ENCODE results near the gene BAIAP3.

The BAIAP3 gene

GRCh38 chr16:1342526-1343427 is 9.3 kb downstream of the BAIAP3 start:
- H3K4me3 Mint-ChIP-seq, result peak overlapping the region; percentile 36
- H3K9me3 Mint-ChIP-seq (ENCODE audit: low read depth), result no peaks in the 10 kb centered on the region
- no peaks in the 10 kb centered on the region for H3K27me3 Mint-ChIP-seq
- peak overlapping the region; percentile 25 for H3K27ac Mint-ChIP-seq
- H3K36me3 Mint-ChIP-seq, result no peaks in the 10 kb centered on the region
- H3K4me1 Mint-ChIP-seq (ENCODE audit: low read depth), result peaks cover 17% of the 10 kb centered on the region

GRCh38 chr16:1343428-1344242 is 10.2 kb downstream of the BAIAP3 start:
- H3K9me3 Mint-ChIP-seq (ENCODE audit: low read depth), result no peaks in the 10 kb centered on the region
- no peaks in the 10 kb centered on the region for H3K36me3 Mint-ChIP-seq
- H3K4me1 Mint-ChIP-seq (ENCODE audit: low read depth), result peaks cover 17% of the 10 kb centered on the region
- H3K27me3 Mint-ChIP-seq, result no peaks in the 10 kb centered on the region
- H3K27ac Mint-ChIP-seq, result peak overlapping the region; percentile 25
- peak overlapping the region; percentile 36 for H3K4me3 Mint-ChIP-seq

- Mint-ChIP-seq H3K9me3 (ENCODE audit: low read depth) (no peaks in the 10 kb centered on the region), H3K27ac (no peak overlapping the region), H3K27me3 (no peaks in the 10 kb centered on the region), H3K36me3 (no peaks in the 10 kb centered on the region), H3K4me3 (no peak overlapping the region), H3K4me1 (ENCODE audit: low read depth) (peaks cover 17% of the 10 kb centered on the region)
These were observed 11.1 kb downstream of the BAIAP3 start for GRCh38 chr16:1344499-1344898.

- Mint-ChIP-seq H3K9me3 (ENCODE audit: low read depth) (no peaks in the 10 kb centered on the region), H3K27ac (no peak overlapping the region), H3K4me1 (ENCODE audit: low read depth) (peaks cover 17% of the 10 kb centered on the region), H3K4me3 (no peak overlapping the region), H3K36me3 (no peaks in the 10 kb centered on the region), H3K27me3 (no peaks in the 10 kb centered on the region)
These were observed 11.6 kb downstream of the BAIAP3 start for GRCh38 chr16:1345087-1345486.

- no peak overlapping the region for H3K27ac Mint-ChIP-seq
- H3K4me1 Mint-ChIP-seq (ENCODE audit: low read depth), result peaks cover 23% of the 10 kb centered on the region
- H3K4me3 Mint-ChIP-seq, result no peak overlapping the region
- H3K9me3 Mint-ChIP-seq (ENCODE audit: low read depth), result no peaks in the 10 kb centered on the region
- no peaks in the 10 kb centered on the region for H3K36me3 Mint-ChIP-seq
- H3K27me3 Mint-ChIP-seq, result no peaks in the 10 kb centered on the region
These were observed 12.4 kb downstream of the BAIAP3 start for GRCh38 chr16:1345651-1346421.

DNA sequence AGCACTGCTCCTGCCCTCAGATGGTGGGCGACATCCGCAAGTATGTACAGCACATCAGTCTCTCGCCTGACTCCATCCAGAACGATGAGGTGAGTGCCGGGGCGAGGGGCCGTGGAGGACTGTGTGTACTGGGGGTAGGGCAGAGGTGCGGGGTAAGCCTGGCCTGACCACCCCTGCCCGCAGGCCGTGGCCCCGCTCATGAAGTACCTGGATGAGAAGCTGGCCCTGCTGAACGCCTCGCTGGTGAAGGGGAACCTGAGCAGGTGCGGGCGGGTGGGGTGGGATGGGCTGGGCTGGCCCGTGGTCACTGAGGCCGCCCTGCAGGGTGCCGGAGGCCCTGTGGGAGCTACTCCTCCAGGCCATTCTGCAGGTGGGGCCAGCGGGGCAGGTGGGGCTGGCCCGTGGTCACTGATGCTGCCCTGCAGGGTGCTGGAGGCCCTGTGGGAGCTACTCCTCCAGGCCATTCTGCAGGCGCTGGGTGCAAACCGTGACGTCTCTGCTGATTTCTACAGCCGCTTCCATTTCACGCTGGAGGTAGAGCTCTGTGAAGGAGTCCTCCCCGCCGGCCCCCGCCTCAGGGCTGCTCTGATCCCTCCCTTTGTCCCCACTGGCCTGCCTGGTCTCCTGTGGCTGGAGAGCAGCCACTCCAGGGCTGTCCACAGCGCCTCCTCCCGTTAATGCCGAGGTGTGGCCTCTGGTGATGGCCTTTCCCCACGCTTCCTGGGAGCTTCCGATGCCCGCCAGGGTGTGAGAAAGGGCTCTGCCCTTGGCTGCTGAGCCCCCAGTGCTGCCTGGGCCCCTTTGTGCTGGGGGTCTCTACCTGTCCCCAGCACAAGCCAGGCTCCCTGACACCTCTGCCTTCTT is 13.2 kb downstream of the BAIAP3 start:
- Mint-ChIP-seq H3K4me1 (ENCODE audit: low read depth) (peaks cover 23% of the 10 kb centered on the region), H3K27ac (no peak overlapping the region), H3K4me3 (no peak overlapping the region), H3K9me3 (ENCODE audit: low read depth) (no peaks in the 10 kb centered on the region), H3K27me3 (no peaks in the 10 kb centered on the region), H3K36me3 (no peaks in the 10 kb centered on the region)

GRCh38 chr16:1347286-1347855 is 13.9 kb downstream of the BAIAP3 start:
- Mint-ChIP-seq H3K4me3 (no peak overlapping the region), H3K9me3 (ENCODE audit: low read depth) (no peaks in the 10 kb centered on the region), H3K4me1 (ENCODE audit: low read depth) (peaks cover 19% of the 10 kb centered on the region), H3K27me3 (no peaks in the 10 kb centered on the region), H3K27ac (no peak overlapping the region), H3K36me3 (no peaks in the 10 kb centered on the region)

DNA sequence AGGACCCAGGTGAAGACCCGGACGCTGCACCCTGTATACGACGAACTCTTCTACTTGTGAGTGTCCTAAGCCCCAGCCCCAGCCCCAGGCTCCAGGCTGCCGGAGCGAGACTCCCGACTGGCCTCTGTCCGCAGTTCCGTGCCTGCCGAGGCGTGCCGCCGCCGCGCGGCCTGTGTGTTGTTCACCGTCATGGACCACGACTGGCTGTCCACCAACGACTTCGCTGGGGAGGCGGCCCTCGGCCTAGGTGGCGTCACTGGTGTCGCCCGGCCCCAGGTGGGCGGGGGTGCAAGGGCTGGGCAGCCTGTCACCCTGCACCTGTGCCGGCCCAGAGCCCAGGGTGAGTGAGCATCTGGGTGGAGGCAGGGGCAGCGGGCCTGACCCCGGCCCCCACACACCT is 14.5 kb downstream of the BAIAP3 start:
- Mint-ChIP-seq H3K4me3 (no peak overlapping the region), H3K27me3 (no peaks in the 10 kb centered on the region), H3K36me3 (no peaks in the 10 kb centered on the region), H3K9me3 (ENCODE audit: low read depth) (no peaks in the 10 kb centered on the region), H3K27ac (no peak overlapping the region), H3K4me1 (ENCODE audit: low read depth) (peaks cover 17% of the 10 kb centered on the region)

DNA sequence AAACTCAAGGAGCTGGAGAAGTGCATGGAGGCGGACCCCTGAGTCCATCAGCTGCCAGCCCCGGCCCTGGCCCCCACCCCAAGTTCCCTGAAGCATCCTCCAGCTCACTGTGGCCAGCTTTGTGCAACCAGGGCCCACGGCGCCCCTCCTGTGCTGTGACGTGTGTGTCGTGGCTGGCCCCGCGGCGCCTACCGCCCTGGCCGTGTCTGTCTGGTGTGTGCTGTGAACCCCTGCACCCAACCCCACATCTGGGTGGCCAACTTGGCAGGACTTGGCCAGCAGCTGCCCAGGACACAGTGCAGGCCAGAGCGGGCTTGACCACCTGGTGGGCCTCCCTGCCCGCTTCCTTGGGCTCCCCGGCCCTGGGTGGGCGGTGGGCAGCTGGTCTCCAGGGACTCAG is 15.0 kb downstream of the BAIAP3 start:
- Mint-ChIP-seq H3K27ac (no peak overlapping the region), H3K4me3 (peak overlapping the region; percentile 46), H3K9me3 (ENCODE audit: low read depth) (no peaks in the 10 kb centered on the region), H3K4me1 (ENCODE audit: low read depth) (peaks cover 17% of the 10 kb centered on the region), H3K27me3 (no peaks in the 10 kb centered on the region), H3K36me3 (no peaks in the 10 kb centered on the region)

GRCh38 chr16:1348926-1349325 is 15.5 kb downstream of the BAIAP3 start:
- peak overlapping the region; percentile 57 for H3K4me3 Mint-ChIP-seq
- H3K36me3 Mint-ChIP-seq, result no peaks in the 10 kb centered on the region
- H3K27me3 Mint-ChIP-seq, result no peaks in the 10 kb centered on the region
- no peaks in the 10 kb centered on the region for H3K9me3 Mint-ChIP-seq (ENCODE audit: low read depth)
- H3K4me1 Mint-ChIP-seq (ENCODE audit: low read depth), result peaks cover 21% of the 10 kb centered on the region
- no peak overlapping the region for H3K27ac Mint-ChIP-seq

DNA sequence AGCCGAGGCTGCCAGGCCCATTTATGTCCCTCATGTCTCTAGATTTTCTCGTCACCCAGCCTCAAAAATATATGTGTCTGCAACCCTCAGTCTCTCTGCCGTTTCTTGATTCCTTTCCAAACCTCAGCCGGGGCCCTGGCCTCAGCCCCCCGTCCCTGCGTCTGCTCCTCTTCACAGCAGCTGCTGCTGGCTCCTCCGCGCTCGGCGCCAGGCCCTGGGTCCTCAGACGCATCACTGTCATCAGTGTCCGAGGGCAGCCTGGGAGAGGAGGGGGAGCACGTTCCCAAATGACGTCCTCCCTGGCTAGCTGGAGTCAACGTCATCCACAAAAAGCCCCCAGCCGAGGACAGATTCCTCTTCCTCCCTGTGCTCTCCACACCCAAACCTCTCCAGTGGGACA is 15.9 kb downstream of the BAIAP3 start:
- Mint-ChIP-seq H3K4me1 (ENCODE audit: low read depth) (peaks cover 22% of the 10 kb centered on the region), H3K36me3 (no peaks in the 10 kb centered on the region), H3K27me3 (no peaks in the 10 kb centered on the region), H3K27ac (no peak overlapping the region), H3K9me3 (ENCODE audit: low read depth) (no peaks in the 10 kb centered on the region), H3K4me3 (peak overlapping the region; percentile 57)

GRCh38 chr16:1349951-1350350 is 16.5 kb downstream of the BAIAP3 start:
- Mint-ChIP-seq H3K36me3 (no peaks in the 10 kb centered on the region), H3K27ac (peak overlapping the region; percentile 22), H3K27me3 (no peaks in the 10 kb centered on the region), H3K4me3 (peak overlapping the region; percentile 88), H3K4me1 (ENCODE audit: low read depth) (peaks cover 24% of the 10 kb centered on the region), H3K9me3 (ENCODE audit: low read depth) (no peaks in the 10 kb centered on the region)

DNA sequence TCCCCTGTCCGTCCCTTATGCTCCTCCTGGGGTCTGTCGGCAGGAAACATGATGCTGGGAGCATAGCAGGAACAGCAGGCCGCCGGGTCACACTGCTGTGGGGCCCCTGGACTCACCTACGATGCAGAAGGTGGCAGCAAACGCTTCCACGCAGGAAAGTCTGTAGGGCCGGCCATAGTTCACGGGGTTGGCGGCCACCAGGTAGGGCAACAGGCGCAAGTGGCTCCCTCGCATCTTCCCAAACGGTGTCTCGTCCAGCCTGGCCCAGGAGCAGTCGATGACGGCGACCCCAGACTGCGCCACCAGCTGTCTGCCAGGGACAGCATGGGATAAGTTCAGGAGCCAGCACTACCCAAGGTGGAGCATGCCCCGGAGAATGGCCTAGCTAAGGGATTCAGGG is 17.2 kb downstream of the BAIAP3 start:
- Mint-ChIP-seq H3K36me3 (no peaks in the 10 kb centered on the region), H3K4me3 (peak overlapping the region; percentile 88), H3K27ac (no peak overlapping the region), H3K4me1 (ENCODE audit: low read depth) (peaks cover 28% of the 10 kb centered on the region), H3K27me3 (no peaks in the 10 kb centered on the region), H3K9me3 (ENCODE audit: low read depth) (no peaks in the 10 kb centered on the region)

GRCh38 chr16:1351215-1351581 is 17.8 kb downstream of the BAIAP3 start:
- Mint-ChIP-seq H3K36me3 (no peaks in the 10 kb centered on the region), H3K9me3 (ENCODE audit: low read depth) (no peaks in the 10 kb centered on the region), H3K4me3 (peak overlapping the region; percentile 88), H3K4me1 (ENCODE audit: low read depth) (peaks cover 28% of the 10 kb centered on the region), H3K27ac (peak overlapping the region; percentile 41), H3K27me3 (no peaks in the 10 kb centered on the region)
